ENCODE data around the gene C3orf85. TPM values are rescaled to one million over a fixed set of nuclear protein-coding genes. Genes with fewer than 3 reads are reported as not detected.

The C3orf85 gene
- total RNA-seq, 1 donor from 2014 or later, result not detected

GRCh38 chr3:109152320-109152719 lies 15.8 kb downstream of the C3orf85 start:
- Mint-ChIP-seq H3K36me3 (no peaks in the 10 kb centered on the region), H3K27ac (no peak overlapping the region), H3K4me3 (no peak overlapping the region), H3K4me1 (no peaks in the 10 kb centered on the region), H3K9me3 (no peaks in the 10 kb centered on the region), H3K27me3 (ENCODE audit: insufficient read depth, low read depth) (no peaks in the 10 kb centered on the region)
- H3K4me1 ChIP-seq, result no peaks in the 10 kb centered on the region
- H3K36me3 ChIP-seq, result no peaks in the 10 kb centered on the region
- H3K4me2 ChIP-seq, result no peak overlapping the region
- no peak overlapping the region for H3K27ac ChIP-seq
- H3F3A ChIP-seq (ENCODE audit: low read depth), result no peaks in the 10 kb centered on the region
- TF ChIP-seq EZH2 (IDR thresholded peaks at IDR 0.05) (no peak), EZH2phosphoT487 (IDR thresholded peaks at IDR 0.05) (no peak)
- H2AFZ ChIP-seq (replicated peaks), result no peak overlapping the region
- H3K9ac ChIP-seq, result no peak overlapping the region
- H4K20me1 ChIP-seq (ENCODE audit: low read depth), result no peaks in the 10 kb centered on the region
- no peak for DNase-seq (ENCODE audit: low spot score)
- no peaks in the 10 kb centered on the region for H3K79me2 ChIP-seq (ENCODE audit: low read depth)
- no peaks in the 10 kb centered on the region for H3K27me3 ChIP-seq
- no peaks in the 10 kb centered on the region for H3K9me3 ChIP-seq (ENCODE audit: low read depth)
- H3K4me3 ChIP-seq, result no peak overlapping the region

- Histone ChIP-seq H3K9ac (no peak overlapping the region), H3K79me2 (ENCODE audit: low read depth) (no peaks in the 10 kb centered on the region), H2AFZ (replicated peaks) (no peak overlapping the region), H3K4me1 (no peaks in the 10 kb centered on the region), H3K27ac (no peak overlapping the region), H3F3A (ENCODE audit: low read depth) (no peaks in the 10 kb centered on the region), H3K9me3 (ENCODE audit: low read depth) (no peaks in the 10 kb centered on the region), H3K27me3 (no peaks in the 10 kb centered on the region), H4K20me1 (ENCODE audit: low read depth) (no peaks in the 10 kb centered on the region), H3K4me2 (no peak overlapping the region), H3K4me3 (no peak overlapping the region), H3K36me3 (no peaks in the 10 kb centered on the region)
- Mint-ChIP-seq H3K27ac (no peak overlapping the region), H3K9me3 (no peaks in the 10 kb centered on the region), H3K4me1 (no peaks in the 10 kb centered on the region), H3K36me3 (no peaks in the 10 kb centered on the region), H3K27me3 (ENCODE audit: insufficient read depth, low read depth) (no peaks in the 10 kb centered on the region), H3K4me3 (no peak overlapping the region)
- no peak for DNase-seq (ENCODE audit: low spot score)
- TF ChIP-seq EZH2phosphoT487 (IDR thresholded peaks at IDR 0.05) (no peak), EZH2 (IDR thresholded peaks at IDR 0.05) (no peak), CTCF (IDR thresholded peaks at IDR 0.05) (no peak)
Observed at GRCh38 chr3:109154979-109155378, 18.5 kb downstream of the C3orf85 start.

GRCh38 chr3:109155828-109156227 lies 19.3 kb downstream of the C3orf85 start:
- DNase-seq (ENCODE audit: low spot score), result no peak
- no peak overlapping the region for H3K9ac ChIP-seq
- H3K27me3 Mint-ChIP-seq (ENCODE audit: insufficient read depth, low read depth), result no peaks in the 10 kb centered on the region
- H3K79me2 ChIP-seq (ENCODE audit: low read depth), result no peaks in the 10 kb centered on the region
- no peaks in the 10 kb centered on the region for H3F3A ChIP-seq (ENCODE audit: low read depth)
- H3K4me3 ChIP-seq, result no peak overlapping the region
- no peaks in the 10 kb centered on the region for H3K9me3 ChIP-seq (ENCODE audit: low read depth)
- no peaks in the 10 kb centered on the region for H4K20me1 ChIP-seq (ENCODE audit: low read depth)
- no peaks in the 10 kb centered on the region for H3K36me3 Mint-ChIP-seq
- H3K4me2 ChIP-seq, result no peak overlapping the region
- TF ChIP-seq CTCF (IDR thresholded peaks at IDR 0.05) (no peak), EZH2 (IDR thresholded peaks at IDR 0.05) (no peak), EZH2phosphoT487 (IDR thresholded peaks at IDR 0.05) (no peak)
- no peaks in the 10 kb centered on the region for H3K4me1 Mint-ChIP-seq
- H3K4me1 ChIP-seq, result no peaks in the 10 kb centered on the region
- H3K9me3 Mint-ChIP-seq, result no peaks in the 10 kb centered on the region
- H3K27me3 ChIP-seq, result no peaks in the 10 kb centered on the region
- H3K27ac Mint-ChIP-seq, result no peak overlapping the region
- no peak overlapping the region for H3K4me3 Mint-ChIP-seq
- H2AFZ ChIP-seq (replicated peaks), result no peak overlapping the region
- H3K36me3 ChIP-seq, result no peaks in the 10 kb centered on the region
- H3K27ac ChIP-seq, result no peak overlapping the region

GRCh38 chr3:109161487-109162123 lies 25.1 kb downstream of the C3orf85 start:
- H2AFZ ChIP-seq (replicated peaks), result no peak overlapping the region
- no peaks in the 10 kb centered on the region for H3K4me1 ChIP-seq
- no peaks in the 10 kb centered on the region for H4K20me1 ChIP-seq (ENCODE audit: low read depth)
- DNase-seq (ENCODE audit: low spot score), result no peak
- H3K27me3 Mint-ChIP-seq (ENCODE audit: insufficient read depth, low read depth), result no peaks in the 10 kb centered on the region
- TF ChIP-seq EZH2phosphoT487 (IDR thresholded peaks at IDR 0.05), result no peak
- H3K36me3 Mint-ChIP-seq, result no peaks in the 10 kb centered on the region
- no peaks in the 10 kb centered on the region for H3K79me2 ChIP-seq (ENCODE audit: low read depth)
- H3K27ac Mint-ChIP-seq, result no peak overlapping the region
- peaks cover 5% of the 10 kb centered on the region for H3K4me1 Mint-ChIP-seq
- H3K27me3 ChIP-seq, result no peaks in the 10 kb centered on the region
- H3K4me3 ChIP-seq, result no peak overlapping the region
- H3K27ac ChIP-seq, result no peak overlapping the region
- H3K4me2 ChIP-seq, result no peak overlapping the region
- no peak overlapping the region for H3K9ac ChIP-seq
- no peaks in the 10 kb centered on the region for H3F3A ChIP-seq (ENCODE audit: low read depth)
- no peak overlapping the region for H3K4me3 Mint-ChIP-seq
- H3K9me3 Mint-ChIP-seq, result no peaks in the 10 kb centered on the region
- H3K36me3 ChIP-seq, result no peaks in the 10 kb centered on the region
- H3K9me3 ChIP-seq (ENCODE audit: low read depth), result no peaks in the 10 kb centered on the region

Measured in neural progenitor cell (in vitro differentiated cells).